ENCODE results near the gene COPG1. TPM values are rescaled to one million over a fixed set of nuclear protein-coding genes. Genes with fewer than 3 reads are reported as not detected.

COPG1 gene
- total RNA-seq, 1 experiment from 2014 or later = 181 TPM

DNA sequence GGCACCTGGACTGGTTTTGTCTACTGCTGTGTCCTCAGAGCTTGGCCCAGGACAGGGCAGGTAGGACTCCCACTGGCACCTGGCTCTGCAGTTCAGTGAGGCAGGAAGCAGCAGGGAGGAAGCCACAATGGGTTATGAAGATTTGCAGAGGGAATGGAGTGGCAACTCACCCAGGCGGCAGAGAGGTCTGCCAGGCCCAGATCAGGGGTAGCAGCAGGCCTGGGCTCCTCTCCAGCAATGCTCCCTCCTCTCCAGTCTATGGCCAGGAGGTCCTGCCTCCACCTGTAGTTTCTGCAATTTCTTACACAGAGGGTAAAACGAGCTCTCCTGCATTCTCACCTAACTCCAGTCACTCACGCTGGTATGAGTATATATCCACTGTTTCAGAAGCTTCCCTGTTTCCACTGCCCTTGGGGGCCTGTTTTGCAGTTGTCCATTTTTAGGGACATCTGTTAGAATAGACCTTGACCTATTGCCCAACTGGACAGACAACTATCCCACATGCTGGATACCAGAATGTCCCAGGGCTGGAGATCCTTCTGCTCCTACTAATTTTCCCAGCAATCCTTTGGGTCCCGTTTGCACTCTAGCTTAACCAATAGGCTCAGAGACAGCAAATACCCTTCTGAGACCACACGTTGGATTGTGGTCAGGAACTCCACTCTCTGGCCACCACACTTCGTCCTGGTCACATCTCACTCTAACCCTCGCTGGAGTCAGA, 64.4 kb downstream of the COPG1 start:
- DNase-seq (ENCODE audit: low spot score) = peak; percentile 39

- peak; percentile 91 for DNase-seq (ENCODE audit: low spot score)
Measured at GRCh38 chr3:129314386-129315222, 65.2 kb downstream of the COPG1 start.

DNA sequence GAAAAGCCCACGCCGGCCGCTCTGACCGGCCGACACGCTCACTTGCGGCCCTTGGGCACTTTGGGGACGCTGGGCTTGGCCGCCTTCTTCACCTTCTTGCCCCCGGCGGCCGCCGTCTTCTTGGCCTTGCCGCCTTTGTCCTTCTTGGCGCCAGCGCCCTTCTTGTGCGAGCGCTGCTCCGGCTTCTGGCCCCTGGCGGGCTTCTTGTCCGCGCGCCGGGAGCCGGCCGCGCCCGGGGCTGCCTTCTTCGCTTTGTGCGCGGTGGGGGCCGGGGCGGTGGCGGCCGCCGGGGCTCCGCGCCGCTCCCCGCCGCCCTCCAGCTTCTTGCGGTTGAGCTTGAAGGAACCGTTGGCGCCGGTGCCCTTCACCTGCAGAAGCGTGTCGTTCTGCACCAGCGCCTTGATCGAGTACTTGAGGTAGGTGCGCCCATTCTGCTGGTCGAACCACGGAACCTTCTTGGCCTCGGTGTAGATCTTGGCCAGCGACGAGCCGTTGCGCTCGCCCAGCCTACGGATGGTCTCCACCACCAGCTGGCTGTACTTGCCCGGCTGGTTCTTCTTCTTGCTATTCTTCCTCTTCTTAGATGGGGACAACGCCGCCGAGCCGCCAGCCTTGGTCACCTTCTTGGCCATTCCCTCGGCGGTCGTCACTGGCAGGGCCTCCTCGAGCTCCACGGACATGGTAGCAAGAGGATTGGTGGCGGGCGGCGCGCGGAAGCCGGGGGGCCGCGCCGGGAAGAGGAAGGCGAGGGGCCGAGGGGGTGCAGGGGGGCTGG, 66.0 kb downstream of the COPG1 start:
- no peak for DNase-seq (ENCODE audit: low spot score)

- no peak for DNase-seq (ENCODE audit: low spot score)
Measured at GRCh38 chr3:129315998-129316247, 66.5 kb downstream of the COPG1 start.

- peak; percentile 68 for DNase-seq (ENCODE audit: low spot score)
Measured at GRCh38 chr3:129316248-129317013, 67.0 kb downstream of the COPG1 start.

DNA sequence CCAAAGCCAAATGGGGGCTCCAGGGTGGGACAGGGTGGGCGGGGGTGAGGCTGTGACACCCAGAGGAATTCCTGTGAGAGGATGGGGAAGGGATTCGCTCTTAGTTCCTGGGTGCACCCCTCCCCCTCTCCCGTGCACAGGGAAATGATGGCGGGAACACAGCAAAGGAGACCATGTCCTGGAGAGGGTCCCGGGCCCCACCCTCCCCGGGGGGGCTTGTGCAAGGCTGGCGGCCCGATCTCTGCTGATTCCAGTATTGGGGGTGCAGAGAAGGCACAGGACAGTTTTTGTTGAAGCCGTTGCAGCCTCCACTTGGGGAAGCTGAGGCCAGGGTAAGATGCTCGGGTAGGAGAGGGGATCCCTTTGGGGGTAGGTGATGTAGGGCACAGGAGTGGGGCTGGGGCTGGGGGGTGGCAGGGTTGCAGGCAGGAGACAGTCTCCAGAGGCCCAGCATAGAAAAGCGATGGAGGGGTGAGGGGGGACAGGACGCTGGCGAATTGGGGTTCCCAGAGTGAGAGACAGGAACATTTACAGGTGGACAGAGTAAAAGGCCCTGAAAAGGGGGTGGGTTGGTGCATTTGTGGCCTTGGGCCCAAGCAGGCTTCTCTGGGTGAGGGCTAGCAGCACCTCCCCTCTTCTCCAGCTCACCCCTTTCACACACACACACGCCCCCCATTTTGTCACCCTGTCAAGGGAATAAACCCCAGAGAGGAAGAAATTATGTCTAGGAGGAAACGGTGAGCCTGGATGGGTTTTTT, 67.8 kb downstream of the COPG1 start:
- DNase-seq (ENCODE audit: low spot score) = no peak

GRCh38 chr3:129317848-129318247, 68.4 kb downstream of the COPG1 start:
- DNase-seq (ENCODE audit: low spot score) = no peak

GRCh38 chr3:129318921-129319320, 69.5 kb downstream of the COPG1 start:
- no peak for DNase-seq (ENCODE audit: low spot score)

DNA sequence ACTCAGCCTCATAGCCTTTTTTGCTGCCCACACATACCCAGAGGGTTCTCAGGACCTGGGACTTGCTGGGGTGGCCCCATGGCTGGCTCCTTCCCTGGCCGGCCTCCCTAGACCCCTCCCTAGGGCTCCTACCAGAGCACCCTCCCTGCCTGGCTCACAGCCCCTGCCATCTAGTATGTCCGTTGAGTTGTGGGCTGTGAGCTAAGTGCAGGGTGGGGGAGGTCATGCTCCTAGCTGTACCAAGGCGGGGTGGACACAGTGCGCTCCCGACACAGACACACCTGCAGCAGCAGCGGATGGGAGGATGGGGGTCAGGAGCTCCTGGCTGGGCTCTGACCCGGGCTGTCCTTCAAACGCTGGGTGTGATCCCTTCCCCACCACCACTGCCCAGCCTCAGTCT, 70.9 kb downstream of the COPG1 start:
- no peak for DNase-seq (ENCODE audit: low spot score)

DNA sequence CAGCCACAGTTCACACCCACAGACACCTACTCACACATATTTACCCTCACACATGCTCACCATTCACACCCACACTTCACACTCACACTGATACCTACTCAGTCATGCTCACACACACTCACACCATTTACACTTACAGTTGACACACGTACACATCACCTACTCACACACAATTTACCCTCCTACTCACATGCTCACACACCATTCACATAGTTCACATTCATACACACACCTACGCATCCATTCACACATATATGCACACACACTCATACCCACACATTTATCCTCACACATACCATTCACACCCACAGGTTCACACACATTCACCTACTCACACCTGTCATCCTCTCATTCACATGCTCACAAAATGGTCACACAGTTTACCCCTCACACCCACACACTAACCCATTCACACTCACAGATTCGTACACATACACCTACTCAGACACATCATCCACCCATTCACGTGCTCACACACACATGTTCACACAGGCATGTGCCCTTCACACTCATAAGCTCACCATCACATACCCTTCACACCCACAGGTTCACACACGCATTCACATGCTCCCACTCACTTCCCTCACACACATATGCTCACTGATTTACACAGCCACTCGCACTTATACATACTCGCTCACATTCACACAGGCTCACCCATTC, 71.5 kb downstream of the COPG1 start:
- DNase-seq (ENCODE audit: low spot score) = no peak

DNA sequence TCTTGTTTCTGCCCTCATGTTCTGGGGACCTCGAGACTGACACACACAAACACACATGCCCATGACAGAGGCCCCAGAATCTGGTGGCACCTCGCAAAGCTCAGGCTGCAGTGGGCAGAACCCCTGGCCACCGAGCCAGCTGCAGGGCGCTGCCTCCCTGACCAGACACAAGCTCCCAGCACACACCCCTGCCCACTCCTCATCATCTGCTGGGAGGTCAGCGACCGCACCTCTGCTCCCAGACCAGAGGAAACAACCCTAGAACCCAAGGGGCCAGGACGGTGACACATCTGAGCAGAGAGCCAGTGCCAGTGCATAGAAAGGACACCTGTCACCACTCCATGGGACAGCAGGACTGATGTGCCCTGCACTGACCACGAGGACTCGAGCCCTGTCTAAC, 72.5 kb downstream of the COPG1 start:
- no peak for DNase-seq (ENCODE audit: low spot score)

- no peak for DNase-seq (ENCODE audit: low spot score)
Measured at GRCh38 chr3:129323651-129324294, 74.4 kb downstream of the COPG1 start.

GRCh38 chr3:129324855-129325254, 75.4 kb downstream of the COPG1 start:
- DNase-seq (ENCODE audit: low spot score) = no peak

GRCh38 chr3:129325383-129325782, 76.0 kb downstream of the COPG1 start:
- no peak for DNase-seq (ENCODE audit: low spot score)

DNA sequence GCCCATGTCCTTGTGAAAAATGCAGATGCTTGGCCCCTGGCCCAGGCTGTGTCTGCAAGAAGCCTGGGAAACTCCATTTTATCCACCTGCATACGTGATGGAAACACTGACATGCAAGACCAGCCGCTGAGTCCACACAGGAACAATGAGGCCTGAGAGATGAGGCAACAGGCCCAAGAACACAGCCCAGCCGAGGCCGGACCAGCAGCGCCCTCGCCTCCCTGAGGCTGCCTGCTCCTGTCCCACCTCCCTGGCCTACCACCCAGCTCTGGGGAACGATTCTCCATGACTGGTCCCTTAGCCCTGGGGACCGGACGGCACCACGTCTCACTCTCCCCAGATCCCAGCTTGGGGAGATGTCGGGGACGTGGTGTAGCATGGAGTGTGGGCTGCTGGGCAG, 76.7 kb downstream of the COPG1 start:
- DNase-seq (ENCODE audit: low spot score) = no peak

- no peak for DNase-seq (ENCODE audit: low spot score)
Measured at GRCh38 chr3:129326595-129326994, 77.2 kb downstream of the COPG1 start.
